ENCODE results near the gene TK1.

GRCh38 chr17:78154903-78155811 is 31.7 kb downstream of the TK1 start:
- TF ChIP-seq REST (IDR thresholded peaks at IDR 0.05; ENCODE audit: low read depth) (no peak), MAX (IDR thresholded peaks at IDR 0.05) (no peak), YY1 (IDR thresholded peaks at IDR 0.05; ENCODE audit: low read depth) (no peak), CREB1 (IDR thresholded peaks at IDR 0.05; ENCODE audit: low read depth) (no peak), EGR1 (IDR thresholded peaks at IDR 0.05) (no peak), EP300 (IDR thresholded peaks at IDR 0.05; ENCODE audit: borderline replicate concordance) (no peak), NFIC (IDR thresholded peaks at IDR 0.05) (no peak), ZBTB7A (IDR thresholded peaks at IDR 0.05; ENCODE audit: low read depth) (no peak), CEBPB (IDR thresholded peaks at IDR 0.05) (no peak)

Data from Ishikawa (cell line).